ENCODE measurements around the gene WDR18.
"Not testable (repeated sequence)": the region's sequence is repeated elsewhere in the genome, so short reads cannot be mapped to it uniquely, and the experiment has no call there.

The WDR18 gene

GRCh38 chr19:1019616-1019961, 35.4 kb downstream of the WDR18 start:
- no peak for DNase-seq (ENCODE audit: low read depth in 2 of 2)

DNA sequence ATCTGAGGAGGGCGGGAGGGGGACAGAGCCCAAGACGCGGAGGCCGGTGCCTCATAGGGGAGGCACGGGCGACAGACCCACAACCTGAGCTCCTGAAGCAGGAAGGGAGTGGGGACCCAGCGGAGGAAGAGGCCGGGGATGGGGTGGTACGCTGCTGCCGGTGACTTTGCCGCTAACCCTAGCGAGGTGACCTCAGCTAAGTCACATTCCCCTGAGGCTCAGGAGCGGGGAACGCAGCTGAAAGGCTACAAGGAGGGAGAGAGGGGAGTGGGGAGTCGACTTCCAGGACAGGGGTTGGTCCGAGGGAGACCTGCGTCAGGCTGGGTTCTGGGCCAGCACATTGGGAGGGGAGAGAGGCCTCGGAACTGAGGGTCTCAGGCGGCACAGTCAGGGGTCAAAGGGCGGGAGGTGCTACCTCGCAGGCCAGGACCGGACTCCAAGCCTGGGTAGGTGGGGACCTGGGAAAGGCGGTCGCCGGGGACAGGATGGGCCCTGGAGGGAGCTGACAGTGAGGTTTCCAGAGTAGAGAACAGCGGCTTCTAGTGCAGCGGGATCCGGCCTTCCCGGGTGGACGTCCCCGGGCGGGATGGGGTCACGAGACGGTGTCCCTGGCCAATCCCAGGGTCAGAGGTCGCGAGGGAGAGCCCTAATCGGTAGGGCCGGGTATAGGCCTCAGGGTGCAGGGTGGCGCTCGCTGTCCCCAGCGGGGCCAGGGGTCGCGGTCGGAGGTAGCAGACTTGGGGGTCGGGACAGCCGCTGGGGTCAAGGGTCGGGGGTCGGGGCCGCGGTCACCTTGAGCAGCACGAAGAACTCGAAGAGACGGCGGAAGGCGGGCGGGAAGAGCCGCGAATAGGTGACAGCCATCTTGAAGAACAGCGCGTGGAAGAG, 36.1 kb downstream of the WDR18 start:
- DNase-seq (ENCODE audit: low read depth in 2 of 2) = no peak

GRCh38 chr19:1020868-1021425, 36.8 kb downstream of the WDR18 start, which contains the start of gene TMEM259:
TSS of gene TMEM259 (minus strand) at chr19:1021123. CDS start at chr19:1020996, 127 bp downstream.
- DNase-seq (ENCODE audit: low read depth in 2 of 2) = peak; percentile 94 to 96

DNA sequence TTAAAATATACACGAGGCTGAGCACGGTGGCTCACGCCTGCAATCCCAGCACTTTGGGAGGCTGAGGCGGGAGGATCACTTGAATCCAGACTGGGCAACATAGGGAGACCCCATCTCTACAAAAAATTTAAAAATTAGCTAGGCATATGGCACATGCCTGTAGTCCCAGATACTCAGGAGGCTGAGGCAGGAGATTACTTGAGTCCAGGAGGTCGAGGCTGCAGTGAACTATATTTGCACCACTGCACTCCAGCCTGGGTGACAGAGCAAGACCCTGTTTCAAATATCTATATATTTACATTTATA, 39.7 kb downstream of the WDR18 start:
- not testable (repeated sequence) for DNase-seq (ENCODE audit: low read depth in 2 of 2)

GRCh38 chr19:1025080-1025479, 40.9 kb downstream of the WDR18 start:
- DNase-seq (ENCODE audit: low read depth in 2 of 2) = not testable (repeated sequence)

DNA sequence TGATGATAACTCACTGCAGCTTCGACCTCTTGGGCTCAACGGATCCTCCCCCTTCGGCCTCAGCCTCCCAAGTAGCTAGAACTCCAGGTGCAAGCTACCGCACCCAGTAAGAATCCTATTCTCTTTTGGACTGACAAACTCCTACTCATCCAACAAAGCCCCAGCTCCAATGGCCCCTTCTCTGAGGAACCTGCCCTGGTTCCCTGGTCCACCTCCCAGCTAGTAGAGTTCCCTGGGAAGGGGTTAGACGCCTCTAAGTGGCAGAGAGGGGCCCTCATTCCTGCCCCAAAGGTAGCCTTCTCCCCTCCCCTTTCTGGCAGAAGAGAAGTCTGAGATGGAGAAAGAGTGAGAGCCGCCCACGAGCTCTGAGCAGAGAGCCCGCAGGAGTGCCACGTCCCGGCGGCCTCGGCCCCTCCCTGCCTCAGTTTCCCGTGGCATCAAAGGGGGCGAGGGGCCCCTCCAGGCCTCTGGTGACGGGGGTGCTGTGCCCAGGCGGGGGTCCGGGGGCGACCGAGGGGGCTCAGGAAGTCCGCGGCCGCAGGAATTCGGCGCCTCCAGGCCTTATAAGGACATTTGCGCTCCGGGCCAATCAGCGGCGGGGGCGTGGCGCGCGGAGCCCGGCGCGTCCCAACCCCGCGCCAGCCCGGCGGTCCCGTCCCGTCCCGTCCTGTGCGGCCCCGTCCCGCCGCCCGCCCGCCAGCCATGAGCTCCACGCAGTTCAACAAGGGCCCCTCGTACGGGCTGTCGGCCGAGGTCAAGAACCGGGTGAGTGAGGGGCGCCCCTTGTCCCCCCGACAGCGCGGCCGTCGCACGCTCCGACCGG, 42.0 kb downstream of the WDR18 start, which contains the start of gene CNN2:
Gene CNN2, plus strand, starts transcription at position 649 of the 823 bp plus-strand sequence. Its CDS starts 54 bp downstream, at position 703.
- peak; percentile 52 to 59 for DNase-seq (ENCODE audit: low read depth in 2 of 2)

- peak in 1 of 2 donors; percentile 25 for DNase-seq (ENCODE audit: low read depth in 2 of 2)
These were observed 42.9 kb downstream of the WDR18 start for GRCh38 chr19:1026783-1027649.

DNA sequence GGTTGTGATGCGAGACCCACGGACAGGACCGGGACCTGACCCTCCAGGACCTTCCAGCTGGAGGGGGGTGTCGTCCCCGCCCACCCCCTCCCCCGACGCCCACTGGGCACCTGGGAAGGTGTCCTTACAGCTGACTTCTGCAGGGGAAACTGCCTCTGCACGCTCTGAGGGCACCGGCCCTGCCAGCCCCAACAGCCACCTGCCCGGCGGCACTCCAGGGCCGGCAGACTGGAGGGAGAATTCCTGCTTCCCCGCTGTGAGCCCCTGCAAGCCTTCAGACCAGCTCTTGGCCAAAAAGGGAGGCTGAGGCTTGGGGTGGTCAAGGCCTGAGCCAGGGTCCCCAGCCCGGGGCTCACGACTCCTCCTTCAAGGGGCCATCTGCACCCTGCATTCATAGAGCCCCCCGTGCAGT, 43.5 kb downstream of the WDR18 start:
- DNase-seq (ENCODE audit: low read depth in 2 of 2) = no peak

DNA sequence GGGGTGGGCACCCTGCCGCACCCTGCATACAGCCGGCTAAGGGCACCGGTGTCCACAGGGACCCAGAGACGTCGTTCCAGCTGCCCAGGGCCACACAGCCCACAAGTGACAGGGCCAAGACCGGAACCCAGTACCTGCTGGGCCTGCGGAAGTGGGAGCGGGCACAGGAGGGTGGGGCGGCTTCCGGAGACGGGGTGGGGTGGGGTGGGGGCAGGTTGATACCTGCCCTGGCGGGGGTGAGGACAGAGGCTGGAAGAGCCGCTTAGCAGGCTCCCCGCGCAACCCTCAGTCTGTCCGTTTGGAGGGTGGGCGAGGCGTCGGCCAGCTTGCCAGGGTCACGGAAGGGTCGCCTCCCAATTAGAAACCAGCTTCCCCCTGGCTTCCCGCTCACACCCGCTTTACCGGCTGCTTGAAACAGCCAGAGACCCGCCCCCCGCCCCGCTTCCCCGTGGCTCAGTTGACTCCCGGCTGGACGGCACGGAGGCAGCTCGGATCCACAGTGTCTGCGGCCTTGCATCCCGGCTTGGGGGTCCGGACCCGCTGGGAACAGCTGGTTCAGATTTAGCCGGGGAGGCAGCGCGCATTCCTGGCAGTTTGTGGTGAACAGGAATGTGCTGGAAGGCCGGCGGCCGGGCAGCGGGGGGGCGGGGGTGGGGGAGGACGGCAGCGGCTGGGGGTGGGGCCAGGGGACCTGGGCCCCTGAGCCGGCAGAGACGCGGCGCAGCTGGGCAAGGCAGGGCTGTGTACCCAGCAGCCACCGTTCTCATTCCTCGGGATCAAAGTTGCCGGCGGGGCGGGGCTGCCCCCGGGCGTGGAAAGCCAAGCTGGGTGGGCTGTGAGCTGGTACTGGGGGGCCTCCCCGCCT, 44.1 kb downstream of the WDR18 start:
- DNase-seq (ENCODE audit: low read depth in 2 of 2) = peak in 1 of 2 donors; percentile 27

DNA sequence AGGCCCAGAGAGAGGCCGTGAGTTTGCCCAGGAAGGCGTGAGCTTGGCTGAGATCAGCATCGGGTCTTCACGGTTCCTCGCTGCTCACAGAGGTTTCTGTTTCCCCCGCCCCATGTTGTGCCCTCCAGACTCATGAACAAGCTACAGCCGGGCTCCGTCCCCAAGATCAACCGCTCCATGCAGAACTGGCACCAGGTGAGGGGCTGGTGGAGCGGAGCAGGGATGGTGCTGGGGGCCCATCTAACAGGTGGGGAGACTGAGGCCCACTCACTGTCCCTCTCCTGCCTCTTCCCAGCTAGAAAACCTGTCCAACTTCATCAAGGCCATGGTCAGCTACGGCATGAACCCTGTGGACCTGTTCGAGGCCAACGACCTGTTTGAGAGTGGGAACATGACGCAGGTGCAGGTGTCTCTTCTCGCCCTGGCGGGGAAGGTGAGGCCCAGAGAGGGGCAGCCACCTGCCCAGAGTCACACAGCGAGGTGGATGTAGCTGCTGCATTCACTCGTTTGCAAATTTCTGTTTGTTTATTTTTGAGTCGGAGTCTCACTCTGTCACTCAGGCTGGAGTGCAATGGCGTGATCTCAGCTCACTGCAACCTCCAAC, 48.2 kb downstream of the WDR18 start:
- no peak for DNase-seq (ENCODE audit: low read depth in 2 of 2)

- no peak for DNase-seq (ENCODE audit: low read depth in 2 of 2)
These were observed 52.0 kb downstream of the WDR18 start for GRCh38 chr19:1035998-1036621.

DNA sequence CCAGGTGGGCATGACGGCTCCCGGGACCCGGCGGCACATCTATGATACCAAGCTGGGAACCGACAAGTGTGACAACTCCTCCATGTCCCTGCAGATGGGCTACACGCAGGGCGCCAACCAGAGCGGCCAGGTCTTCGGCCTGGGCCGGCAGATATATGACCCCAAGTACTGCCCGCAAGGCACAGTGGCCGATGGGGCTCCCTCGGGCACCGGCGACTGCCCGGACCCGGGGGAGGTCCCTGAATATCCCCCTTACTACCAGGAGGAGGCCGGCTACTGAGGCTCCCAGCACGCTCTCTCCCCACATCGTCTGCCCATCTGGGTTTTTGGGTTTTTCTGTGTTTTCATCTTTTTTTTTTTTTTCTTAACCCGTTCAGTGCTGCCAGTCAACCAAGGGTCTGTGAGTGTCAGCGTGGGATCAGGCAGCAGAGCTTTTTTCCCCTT, 53.5 kb downstream of the WDR18 start:
- DNase-seq (ENCODE audit: low read depth in 2 of 2) = no peak

DNA sequence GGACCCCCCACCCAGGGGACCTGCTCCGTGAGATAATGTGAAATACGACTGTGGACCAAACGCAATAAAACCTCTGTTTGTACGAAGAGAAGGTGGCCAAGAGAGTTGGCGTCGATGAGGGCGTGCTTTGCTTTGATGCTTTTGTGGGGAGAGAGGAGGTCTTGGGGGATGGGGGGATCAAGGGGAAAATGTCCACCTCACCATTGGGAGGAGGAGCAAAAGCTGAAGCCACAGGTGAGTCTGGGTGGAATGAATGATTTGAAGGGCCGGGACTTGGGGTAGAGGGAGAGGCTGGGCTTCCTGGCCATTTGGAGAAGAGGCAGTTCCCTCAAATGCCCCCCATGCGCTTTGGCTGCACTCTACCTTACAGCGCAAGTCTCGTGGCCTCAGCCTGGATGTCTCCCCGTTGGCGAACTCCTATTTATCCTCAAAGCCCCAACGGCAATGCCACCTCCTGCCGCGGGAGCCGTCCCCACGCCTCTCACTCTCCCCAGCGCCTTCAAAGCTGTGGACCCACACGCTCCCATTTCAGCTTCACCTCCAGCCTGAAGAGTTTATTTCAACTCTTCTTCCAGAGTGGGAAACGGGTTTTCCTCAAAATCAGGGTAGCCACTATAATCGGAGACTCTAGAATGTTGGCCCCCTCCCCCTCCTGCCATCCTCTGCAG, 55.0 kb downstream of the WDR18 start:
- DNase-seq (ENCODE audit: low read depth in 2 of 2) = no peak

DNA sequence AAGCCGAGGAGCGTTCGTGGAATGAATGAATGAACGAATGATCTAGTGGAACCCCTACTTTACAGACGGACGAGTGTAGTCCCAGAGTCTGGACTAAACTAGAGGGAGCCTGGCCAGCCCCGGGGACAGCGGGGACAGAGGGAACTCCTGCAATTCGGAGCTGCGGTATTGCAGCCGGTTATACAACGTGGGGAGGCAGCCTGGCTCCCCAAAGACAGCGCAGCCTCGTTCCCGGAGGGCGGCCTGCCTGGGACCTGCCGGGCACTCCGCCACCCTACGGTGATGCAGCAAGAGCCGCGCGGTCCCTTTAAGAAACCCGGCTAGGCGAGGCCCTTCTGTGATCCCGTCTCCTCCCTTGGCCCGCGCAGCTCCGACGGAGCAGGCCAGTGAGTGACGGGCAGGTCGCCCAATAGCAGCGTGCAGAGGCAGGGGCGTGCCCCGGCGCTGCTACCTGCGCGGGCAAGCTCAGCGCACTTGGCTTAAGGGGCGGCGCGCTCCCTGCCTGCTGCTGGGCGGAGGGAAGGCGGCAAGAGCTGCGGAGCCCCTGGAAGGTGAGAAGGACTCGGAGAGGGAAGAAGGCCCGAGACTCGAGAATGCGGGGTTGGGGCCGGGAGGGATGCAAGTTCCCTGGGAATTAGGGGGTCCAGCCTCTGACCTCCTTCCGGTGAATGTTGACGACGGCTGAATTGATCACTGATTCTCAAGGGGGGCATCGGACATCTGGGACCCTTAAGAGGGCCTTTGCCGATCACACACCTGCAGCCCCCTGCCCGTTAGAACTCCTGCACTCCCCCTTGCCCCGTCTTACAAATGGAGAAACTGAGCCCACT, 55.7 kb downstream of the WDR18 start, which contains the start of gene ABCA7:
Gene ABCA7, plus strand, starts transcription at position 462 of the 830 bp plus-strand sequence. CDS start 1,255 bp downstream, outside the sequence.
- peak; percentile 99 to 100 for DNase-seq (ENCODE audit: low read depth in 2 of 2)

DNA sequence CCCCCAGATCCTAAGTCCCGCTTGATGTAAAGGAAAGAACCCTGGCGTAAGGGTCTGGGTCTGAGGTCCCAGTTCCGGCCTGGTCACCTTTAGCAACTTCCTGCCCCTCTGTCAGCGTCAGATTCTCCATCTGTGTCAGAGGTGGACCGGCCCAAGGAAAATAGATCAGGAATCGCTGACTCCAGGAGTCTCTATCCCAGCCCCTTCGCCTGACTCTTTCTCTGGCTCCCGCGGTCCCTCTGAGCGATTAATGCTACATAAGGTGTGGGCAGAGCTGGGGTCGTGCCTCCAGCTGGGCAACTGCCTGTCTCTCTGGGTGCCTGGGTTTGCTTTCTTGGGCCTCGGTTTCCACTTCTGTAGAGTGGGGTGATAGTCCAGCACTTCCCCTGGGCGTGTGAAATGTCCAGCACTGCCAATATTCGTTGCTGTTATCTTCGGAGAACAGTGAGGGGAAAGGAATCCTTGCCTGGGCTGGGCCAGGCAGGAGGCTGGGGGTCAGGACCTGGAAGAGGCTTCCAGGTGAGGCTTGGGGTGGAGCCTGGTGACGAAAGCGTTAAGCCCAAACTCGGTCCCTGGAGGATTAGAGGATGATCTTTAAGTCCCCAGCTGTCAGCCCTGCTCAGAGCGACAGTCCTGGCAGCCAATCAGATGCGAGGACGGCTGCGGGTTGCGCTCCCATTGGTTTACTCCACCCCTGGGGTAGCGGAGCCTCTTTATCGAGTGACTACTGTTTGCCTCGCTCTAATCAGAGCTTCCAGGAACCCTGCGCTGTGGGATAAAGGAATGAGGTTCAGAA, 56.5 kb downstream of the WDR18 start:
- peak; percentile 87 to 89 for DNase-seq (ENCODE audit: low read depth in 2 of 2)

DNA sequence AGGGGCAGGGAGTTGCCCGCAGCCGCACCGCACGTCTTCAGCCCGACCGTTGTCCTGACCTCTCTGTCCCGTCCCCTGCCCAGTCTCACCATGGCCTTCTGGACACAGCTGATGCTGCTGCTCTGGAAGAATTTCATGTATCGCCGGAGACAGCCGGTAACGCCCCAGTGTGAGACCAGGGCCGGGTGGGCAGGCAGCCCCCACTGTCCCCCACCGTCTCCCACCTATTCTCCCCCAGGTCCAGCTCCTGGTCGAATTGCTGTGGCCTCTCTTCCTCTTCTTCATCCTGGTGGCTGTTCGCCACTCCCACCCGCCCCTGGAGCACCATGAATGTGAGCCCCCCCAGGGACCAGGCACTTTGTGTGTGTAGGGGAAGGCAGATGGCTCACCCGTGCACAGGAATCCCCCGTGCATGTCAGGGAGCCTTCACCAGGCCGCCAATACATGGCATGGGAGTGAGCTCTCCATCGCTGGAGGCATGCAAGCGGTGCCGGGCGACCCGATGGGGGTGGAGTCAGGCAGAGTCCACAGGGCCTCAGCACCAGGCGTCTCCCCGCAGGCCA, 57.2 kb downstream of the WDR18 start:
- DNase-seq (ENCODE audit: low read depth in 2 of 2) = no peak
